GM19099 (cell line): Measurements from ENCODE around the gene DAGLB.

Experiments
- POLR2A ChIP-seq: IDR thresholded peaks from 3 replicates; pipeline ENCODE4 v1.6.1; 2011; ENCODE audit warnings: low read depth; ENCODE audit not compliant: insufficient read length; ENCODE audit errors: extremely low read depth

The DAGLB gene

DNA sequence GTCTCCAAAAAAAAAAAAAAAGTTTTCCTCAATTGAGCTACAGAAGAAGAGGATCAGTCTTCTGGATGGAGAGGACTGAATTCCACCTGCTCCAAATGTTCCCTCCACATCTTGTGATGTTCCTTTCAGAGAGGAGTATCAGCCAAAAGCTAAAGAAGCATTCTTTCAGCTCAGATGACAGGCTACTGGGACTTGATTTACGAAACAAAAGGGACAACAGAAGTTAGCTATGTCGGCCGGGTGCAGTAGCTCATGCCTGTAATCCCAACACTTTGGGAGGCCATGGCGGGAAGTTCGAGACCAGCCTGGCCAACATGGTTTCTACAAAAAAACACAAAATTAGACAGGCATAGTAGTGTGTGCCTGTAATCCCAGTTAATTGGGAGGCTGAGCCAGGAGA, 7.4 kb downstream of the DAGLB start:
- TF ChIP-seq POLR2A, result no peak

- no peak for TF ChIP-seq POLR2A
These were observed 9.3 kb downstream of the DAGLB start for GRCh38 chr7:6438427-6438826.

DNA sequence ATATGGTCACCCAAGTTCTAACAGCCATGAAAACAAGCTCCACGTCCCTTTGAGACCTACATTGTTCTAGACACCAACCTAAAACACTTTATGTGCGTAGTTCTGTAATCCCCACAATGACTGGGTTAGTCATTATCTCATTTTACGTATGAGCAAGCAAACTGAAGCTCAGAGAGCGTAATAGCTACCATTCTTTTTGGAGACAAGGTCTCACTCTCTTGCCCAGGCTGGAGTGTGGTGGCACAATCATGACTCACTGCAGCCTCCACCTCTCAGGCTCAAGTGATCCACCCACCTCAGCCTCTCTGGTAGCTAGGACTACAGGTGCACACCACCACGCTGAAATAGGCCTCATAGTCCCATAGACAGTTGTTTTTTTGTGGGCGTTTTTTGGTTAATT, 10.5 kb downstream of the DAGLB start:
- no peak for TF ChIP-seq POLR2A

DNA sequence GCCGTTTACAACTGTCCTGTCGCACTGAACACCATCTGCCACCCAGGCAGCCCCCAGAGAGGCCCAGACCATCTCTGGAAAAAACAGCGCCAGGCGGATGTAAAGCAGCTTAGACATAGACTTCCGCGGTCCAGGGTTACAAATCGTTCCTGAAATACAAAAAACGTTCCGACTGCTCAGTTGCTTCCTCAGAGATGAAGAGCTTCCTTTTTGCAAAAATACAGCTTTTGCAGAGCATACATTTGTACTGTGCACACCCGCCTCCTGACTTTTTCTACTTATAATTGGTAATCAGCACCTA, 11.4 kb downstream of the DAGLB start:
- no peak for TF ChIP-seq POLR2A

- TF ChIP-seq POLR2A, result no peak
These were observed 12.0 kb downstream of the DAGLB start for GRCh38 chr7:6435486-6436384.

DNA sequence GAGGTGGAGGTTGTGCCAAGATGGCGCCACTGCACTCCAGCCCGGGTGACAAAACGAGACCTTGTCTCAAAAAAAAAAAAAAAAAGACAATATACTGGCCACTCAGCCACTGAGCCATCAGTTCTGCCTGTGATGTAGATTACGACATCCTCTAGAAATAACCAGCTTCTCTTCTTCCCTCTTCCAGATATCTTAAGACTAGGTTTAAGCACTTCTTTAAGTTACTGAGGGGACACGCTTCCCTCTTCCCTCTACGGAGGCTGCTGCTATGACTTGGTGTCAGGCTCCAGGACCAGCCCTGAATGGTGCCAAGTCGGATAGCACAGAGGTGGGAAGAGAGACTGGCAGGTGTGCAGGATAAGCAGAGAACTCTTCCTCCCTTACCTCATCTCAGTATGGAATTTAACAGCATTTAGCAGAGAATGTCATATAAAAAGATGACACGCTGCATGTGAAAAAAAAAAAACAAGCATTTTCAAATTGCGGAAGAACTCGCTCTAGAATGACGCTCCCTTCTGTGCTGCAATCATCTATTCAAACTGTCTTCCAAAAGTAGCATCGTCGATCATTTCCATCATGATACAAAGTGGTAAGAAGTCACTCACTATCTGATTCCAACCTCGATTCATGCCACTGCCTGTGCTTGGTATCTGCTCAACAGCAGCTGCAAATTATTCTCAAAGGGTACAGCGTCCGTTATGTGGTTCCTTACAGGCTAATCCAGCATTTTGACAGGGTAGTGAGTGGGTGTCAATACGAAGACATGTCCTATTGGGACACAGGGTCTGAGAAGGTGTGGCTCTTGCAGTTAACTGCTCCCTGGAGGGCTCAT, 13.8 kb downstream of the DAGLB start:
- no peak for TF ChIP-seq POLR2A

- no peak for TF ChIP-seq POLR2A
These were observed 15.0 kb downstream of the DAGLB start for GRCh38 chr7:6432781-6433180.

- TF ChIP-seq POLR2A, result no peak
These were observed 16.8 kb downstream of the DAGLB start for GRCh38 chr7:6430974-6431373.

- TF ChIP-seq POLR2A, result no peak
These were observed 17.3 kb downstream of the DAGLB start for GRCh38 chr7:6430271-6430940.

GRCh38 chr7:6425948-6426347, 21.8 kb downstream of the DAGLB start:
- no peak for TF ChIP-seq POLR2A

GRCh38 chr7:6423942-6424701, 23.6 kb downstream of the DAGLB start:
- TF ChIP-seq POLR2A, result no peak

GRCh38 chr7:6422926-6423632, 24.7 kb downstream of the DAGLB start:
- TF ChIP-seq POLR2A, result no peak

GRCh38 chr7:6422095-6422494, 25.7 kb downstream of the DAGLB start:
- no peak for TF ChIP-seq POLR2A

GRCh38 chr7:6420680-6421079, 27.1 kb downstream of the DAGLB start:
- TF ChIP-seq POLR2A, result no peak
